Transverse colon (tissue), 4 donors: ENCODE data around the gene MICB. TPM values are rescaled to one million over a fixed set of nuclear protein-coding genes. Genes with fewer than 3 reads are reported as not detected.
"Not testable (repeated sequence)": the region's sequence is repeated elsewhere in the genome, so short reads cannot be mapped to it uniquely, and the experiment has no call there.

Source experiments
- DNase-seq: peaks from one replicate; pipeline ENCODE4 v3.0.0-alpha.2; 2019
- H3K27ac ChIP-seq, 4 donors: fragments of 200-600 bp; sonication (generic); 2 replicates each; pipeline ENCODE4 v1.5.1; 2016 to 2018; ENCODE audit warnings: inconsistent platforms in 4 of 4
- H3K27me3 ChIP-seq: fragments of 200-600 bp; sonication (generic); 2 replicates; pipeline ENCODE4 v1.5.1; 2017; ENCODE audit warnings: inconsistent platforms
- H3K36me3 ChIP-seq, 4 donors: fragments of 200-600 bp; sonication (generic); 2 replicates each; pipeline ENCODE4 v1.5.1; 2017 to 2019; ENCODE audit warnings: inconsistent platforms in 4 of 4
- H3K4me1 ChIP-seq, 4 donors: fragments of 200-600 bp; sonication (generic); 2 replicates each; pipeline ENCODE4 v1.5.1; 2017 to 2020; ENCODE audit warnings: inconsistent platforms in 4 of 4
- H3K4me3 ChIP-seq, 4 donors: fragments of 200-600 bp; sonication (generic); 1 replicate in 1 of 4; 2 replicates in 3 of 4; pipeline versions ENCODE4 v1.5.1 to v1.6.1; 2017 to 2019; ENCODE audit warnings: inconsistent platforms in 4 of 4
- H3K9me3 ChIP-seq, 2 donors: fragments of 200-600 bp; sonication (generic); 2 replicates each; pipeline ENCODE4 v1.5.1; 2017 to 2019; ENCODE audit warnings: inconsistent platforms in 2 of 2
- CTCF ChIP-seq, 5 experiments: fragments of 200-600 bp in 3 of 5; fragments of 450-650 bp in 2 of 5; sonication (generic) in 3 of 5; IDR thresholded peaks; 1 replicate in 2 of 5; 2 replicates in 3 of 5; pipeline ENCODE4 v1.5.1; 2016 to 2017; ENCODE audit warnings: antibody characterized with exemption in 5 of 5, inconsistent platforms in 3 of 5, mild to moderate bottlenecking in 2 of 5, moderate library complexity in 1 of 5
- EP300 ChIP-seq: sonication (generic); formaldehyde crosslinking; IDR thresholded peaks from one replicate; pipeline ENCODE4 v1.6.1; 2017; ENCODE audit warnings: antibody characterized with exemption, low read depth
- POLR2A ChIP-seq: fragments of 450-650 bp; IDR thresholded peaks from one replicate; pipeline ENCODE4 v1.6.1; 2016; ENCODE audit warnings: antibody characterized with exemption, mild to moderate bottlenecking, moderate library complexity
- POLR2AphosphoS5 ChIP-seq, 3 donors: sonication (generic); formaldehyde crosslinking; IDR thresholded peaks; one replicate each; pipeline ENCODE4 v1.6.1; 2016; ENCODE audit warnings: antibody characterized with exemption in 3 of 3
- WGBS, 2 donors: methylation state at CpG; one replicate each; pipeline ENCODE4 v1.1.5; 2018; ENCODE audit warnings: low coverage in 1 of 2; 5-methylcytosine and 5-hydroxymethylcytosine counted together
- in situ Hi-C, 4 donors: fragments of 200-750 bp; cut with MboI; loops; one replicate each; pipeline versions ENCODE4 v1.15.0 to v1.15.1; 2017; ENCODE audit warnings: low sequenced_read_pairs in 3 of 4, low pct_ligation_motif_present in 1 of 4, low pct_unique_long_range_greater_than_20kb in 1 of 4
- intact Hi-C: fragments of 100-400 bp; cut with DNase I; formaldehyde crosslinking; loops from one replicate; pipeline ENCODE4 v1.15.1; 2023; ENCODE audit warnings: low total_unique reads
- total RNA-seq, 4 donors: library from RNA; depleted of rRNA; stranded (reverse); fragments of >200 nt; gene quantifications; one replicate each; pipeline ENCODE4 v1.1.0, GENCODE V29; 2016

MICB gene
- total RNA-seq, 4 donors from 2014 or later: 1.4 to 9.7 (median 4.0) TPM

DNA sequence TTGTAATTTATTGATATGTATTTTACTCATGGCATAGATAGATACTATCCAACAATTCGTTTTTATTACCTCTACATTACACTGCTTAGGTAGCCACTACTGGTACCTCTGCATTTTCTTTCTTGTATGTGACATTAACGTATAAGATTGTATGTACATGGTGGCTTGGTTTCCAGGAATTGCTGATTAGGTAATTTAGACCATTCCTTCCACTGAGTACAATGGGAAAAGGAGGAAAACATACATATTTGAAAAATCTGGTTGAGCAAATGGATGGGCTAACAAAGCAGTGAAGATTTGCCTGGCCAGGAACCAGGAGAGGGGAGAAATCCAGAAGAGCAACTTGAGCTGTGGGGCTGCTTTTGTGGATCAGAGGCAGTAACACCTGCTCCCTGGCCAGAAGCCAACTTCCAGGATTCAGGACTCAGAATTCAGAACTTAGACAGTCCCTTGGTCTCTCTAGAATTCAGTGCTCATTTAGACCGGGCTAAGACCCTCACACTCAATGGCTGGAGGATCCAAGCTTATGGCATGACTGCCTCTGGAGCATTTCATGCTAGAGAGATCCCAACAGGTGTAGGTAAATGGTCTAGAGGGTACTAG is 17.9 kb upstream of the MICB start:
- H3K27me3 ChIP-seq: no peaks in the 10 kb centered on the region
- TF ChIP-seq CTCF (IDR thresholded peaks at IDR 0.05): no peak
- no peak for TF ChIP-seq EP300
- no peak for TF ChIP-seq POLR2A
- TF ChIP-seq POLR2AphosphoS5 (IDR thresholded peaks at IDR 0.05): no peak
- H3K4me1 ChIP-seq: no peaks in the 10 kb centered on the region
- H3K9me3 ChIP-seq: no peaks in the 10 kb centered on the region
- H3K27ac ChIP-seq: no peak overlapping the region
- DNase-seq: no peak
- no peaks in the 10 kb centered on the region for H3K36me3 ChIP-seq
- H3K4me3 ChIP-seq: no peak overlapping the region
- in situ Hi-C loops (no loop called here), intact Hi-C loops (no loop called here)
- WGBS, 2 donors: 12 to 46% methylated on average over 2 to 3 of the region's 3 CpGs

DNA sequence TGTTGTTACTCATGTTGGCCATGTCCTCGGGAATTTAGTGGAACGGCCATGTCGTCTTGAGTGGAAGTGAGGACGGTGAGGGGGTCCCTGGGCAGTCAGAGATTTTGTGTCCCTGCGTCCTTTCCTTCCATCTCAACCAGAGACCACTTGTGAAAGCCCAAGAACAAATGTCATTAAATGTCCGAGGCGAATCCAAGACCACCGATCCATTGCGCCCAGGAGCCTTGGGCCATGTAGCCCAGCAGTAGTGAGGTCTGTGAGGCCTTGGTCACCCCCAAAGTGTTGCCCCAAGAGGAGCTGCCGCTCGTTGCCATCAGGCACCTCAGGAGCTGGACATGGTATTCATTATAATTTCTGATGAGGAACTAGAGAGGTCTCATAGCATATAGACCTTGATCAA is 17.4 kb upstream of the MICB start:
- WGBS, 2 donors: 83% methylated on average over 11 of the region's 11 CpGs; no CpG with 5 or more reads in 1 of the 2 donors
- TF ChIP-seq POLR2A (no peak), CTCF (IDR thresholded peaks at IDR 0.05) (no peak)
- intact Hi-C loops (no loop called here), in situ Hi-C loops (no loop called here)
- Histone ChIP-seq H3K36me3 (no peaks in the 10 kb centered on the region), H3K4me1 (no peaks in the 10 kb centered on the region), H3K27ac (no peak overlapping the region), H3K4me3 (no peak overlapping the region), H3K9me3 (no peaks in the 10 kb centered on the region), H3K27me3 (no peaks in the 10 kb centered on the region)
- no peak for DNase-seq

- 51 to 80% methylated on average over 2 of the region's 2 CpGs for WGBS, 2 donors
- no peak for TF ChIP-seq EP300
- Histone ChIP-seq H3K27me3 (no peaks in the 10 kb centered on the region), H3K36me3 (no peaks in the 10 kb centered on the region), H3K4me3 (no peak overlapping the region), H3K9me3 (no peaks in the 10 kb centered on the region), H3K27ac (no peak overlapping the region), H3K4me1 (no peaks in the 10 kb centered on the region)
- no peak for DNase-seq
- intact Hi-C loops: no loop called here
- in situ Hi-C loops: no loop called here
Observed at GRCh38 chr6:31483392-31483791, 14.6 kb upstream of the MICB start.

- in situ Hi-C loops: loop anchor here in 2 of 4 donors (5.0 kb wide), 2 partner anchors 93 to 98 kb away; no protein-coding TSS in a partner anchor
- no peak for DNase-seq
- Histone ChIP-seq H3K27ac (no peak overlapping the region), H3K4me1 (peaks cover 0 to under 1% (median 0%) of the 10 kb centered on the region in 4 donors), H3K27me3 (no peaks in the 10 kb centered on the region), H3K9me3 (no peaks in the 10 kb centered on the region), H3K4me3 (no peak overlapping the region), H3K36me3 (no peaks in the 10 kb centered on the region)
- intact Hi-C loops: no loop called here
- TF ChIP-seq POLR2A (no peak), POLR2AphosphoS5 (IDR thresholded peaks at IDR 0.05) (no peak), CTCF (IDR thresholded peaks at IDR 0.05) (no peak), EP300 (no peak)
- 67 to 68% methylated on average over 1 of the region's 1 CpG for WGBS, 2 donors
Observed at GRCh38 chr6:31485055-31485454, 12.9 kb upstream of the MICB start.

DNA sequence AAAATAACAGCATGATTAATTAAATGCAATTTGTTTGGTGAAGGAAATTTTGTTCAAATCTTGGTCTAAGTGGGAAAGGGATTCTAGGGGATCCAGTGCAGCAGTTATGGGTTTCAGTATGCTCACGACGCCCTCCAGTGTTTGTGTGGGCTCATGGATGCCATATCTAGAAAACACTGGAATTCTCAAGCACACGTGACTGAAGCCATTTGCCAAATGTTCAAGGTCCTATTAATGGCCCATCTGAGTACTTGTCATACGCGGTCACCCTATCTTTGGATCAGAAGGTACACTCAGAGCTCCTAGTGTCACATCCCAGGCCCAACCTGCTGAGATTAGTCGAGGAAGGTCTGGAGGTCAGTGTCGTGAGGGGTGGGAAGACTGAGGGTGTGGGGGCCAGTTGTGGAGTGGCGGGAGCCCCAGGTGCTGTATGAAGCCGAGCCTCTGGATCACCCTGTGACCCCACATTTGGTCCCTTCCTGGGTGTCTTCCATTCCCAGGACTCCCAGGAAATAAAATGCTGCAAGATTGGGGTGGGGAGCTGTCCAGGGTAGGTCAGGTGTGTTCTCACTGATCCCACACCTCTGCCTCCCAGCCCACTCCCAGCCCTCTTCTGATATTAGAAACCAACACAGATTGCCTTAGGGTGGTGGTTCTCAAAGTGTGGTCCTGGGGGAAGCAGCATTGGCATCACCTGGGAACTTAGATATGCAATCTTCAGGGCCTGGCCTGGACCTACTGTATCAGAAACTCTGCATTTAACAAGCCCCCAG is 11.7 kb upstream of the MICB start:
- H3K27ac ChIP-seq, H3K27me3 ChIP-seq, H3K9me3 ChIP-seq, DNase-seq, H3K4me1 ChIP-seq, intact Hi-C loops, H3K4me3 ChIP-seq, H3K36me3 ChIP-seq: not testable (repeated sequence)
- WGBS, 2 donors: 33% methylated on average over 2 of the region's 9 CpGs; no CpG with 5 or more reads in 1 of the 2 donors
- in situ Hi-C loops: loop anchor here in 2 of 4 donors (5.0 kb wide), 2 partner anchors 94 to 99 kb away; no protein-coding TSS in a partner anchor

- intact Hi-C loops, DNase-seq, H3K27ac ChIP-seq, H3K36me3 ChIP-seq, H3K4me3 ChIP-seq, H3K27me3 ChIP-seq, H3K9me3 ChIP-seq: not testable (repeated sequence)
- WGBS, 2 donors: 75 to 78% methylated on average over 3 to 6 of the region's 6 CpGs
- H3K4me1 ChIP-seq: peaks cover 0 to 21% (median 0%) of the 10 kb centered on the region in 4 donors
- in situ Hi-C loops: loop anchor here in 2 of 4 donors (5.0 kb wide), 2 partner anchors 95 to 100 kb away; no protein-coding TSS in a partner anchor
Observed at GRCh38 chr6:31487674-31488073, 10.3 kb upstream of the MICB start.
